ENCODE data around the gene HDGF.
"Not testable (repeated sequence)": the region's sequence is repeated elsewhere in the genome, so short reads cannot be mapped to it uniquely, and the experiment has no call there.

The HDGF gene

GRCh38 chr1:156767101-156767878 lies 15.8 kb upstream of the HDGF start, which contains the start of gene PRCC:
PRCC (plus strand) TSS chr1:156767535; CDS start chr1:156767772, 237 bp downstream.
- DNase-seq (ENCODE audit: low spot score): peak; percentile 92

GRCh38 chr1:156766298-156767100 lies 15.0 kb upstream of the HDGF start:
- DNase-seq (ENCODE audit: low spot score): no peak

GRCh38 chr1:156765666-156766065 lies 14.2 kb upstream of the HDGF start:
- DNase-seq (ENCODE audit: low spot score): no peak

- not testable (repeated sequence) for DNase-seq (ENCODE audit: low spot score)
Observed at GRCh38 chr1:156765136-156765535, 13.7 kb upstream of the HDGF start.

DNA sequence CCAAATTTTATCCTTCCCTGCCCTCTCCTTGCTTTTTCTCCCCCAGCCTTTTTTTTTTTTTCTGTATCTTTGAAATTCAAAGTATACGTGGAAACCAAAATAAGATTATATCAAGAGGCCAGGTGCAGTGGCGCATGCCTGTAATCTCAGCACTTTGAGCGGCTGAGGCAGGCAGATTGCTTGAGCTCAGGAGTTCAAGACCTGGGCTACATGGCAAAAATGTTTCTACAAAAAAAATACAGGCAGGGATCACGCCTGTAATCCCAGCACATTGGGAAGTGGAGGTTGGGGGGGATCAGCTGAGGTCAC lies 9.3 kb upstream of the HDGF start:
- DNase-seq (ENCODE audit: low spot score): no peak

- DNase-seq (ENCODE audit: low spot score): no peak
Observed at GRCh38 chr1:156760092-156760795, 8.8 kb upstream of the HDGF start.

DNA sequence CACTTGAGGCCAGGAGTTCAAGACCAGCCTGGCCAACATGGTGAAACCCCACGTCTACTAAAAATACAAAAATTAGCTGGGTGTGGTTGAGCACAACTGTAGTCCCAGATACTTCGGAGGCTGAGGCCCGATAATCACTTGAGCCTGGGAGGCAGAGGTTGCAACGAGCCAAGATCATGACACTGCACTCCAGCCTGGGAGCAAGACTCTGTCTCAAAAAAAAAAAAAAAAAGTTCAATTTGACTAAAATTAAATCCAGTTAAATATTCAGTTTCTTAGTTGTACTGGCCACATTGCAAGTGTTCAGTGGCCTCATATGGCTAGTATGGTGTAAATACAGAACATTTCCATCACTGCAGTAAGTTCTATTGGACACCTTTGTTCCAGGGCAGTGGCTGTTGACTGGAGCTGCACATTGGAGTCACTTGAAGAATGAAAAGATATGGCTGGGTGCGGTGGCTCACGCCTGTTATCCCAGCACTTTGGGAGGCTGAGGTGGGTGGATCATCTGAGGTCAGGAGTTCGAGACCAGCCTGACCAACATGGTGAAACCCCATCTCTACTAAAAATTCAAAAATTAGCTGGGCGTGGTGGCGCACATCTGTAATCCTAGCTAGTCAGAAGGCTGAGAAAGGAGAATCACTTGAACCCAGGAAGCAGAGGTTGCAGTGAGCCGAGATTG lies 6.2 kb upstream of the HDGF start:
- DNase-seq (ENCODE audit: low spot score): not testable (repeated sequence)

GRCh38 chr1:156756355-156756754 lies 4.9 kb upstream of the HDGF start:
- no peak for DNase-seq (ENCODE audit: low spot score)

DNA sequence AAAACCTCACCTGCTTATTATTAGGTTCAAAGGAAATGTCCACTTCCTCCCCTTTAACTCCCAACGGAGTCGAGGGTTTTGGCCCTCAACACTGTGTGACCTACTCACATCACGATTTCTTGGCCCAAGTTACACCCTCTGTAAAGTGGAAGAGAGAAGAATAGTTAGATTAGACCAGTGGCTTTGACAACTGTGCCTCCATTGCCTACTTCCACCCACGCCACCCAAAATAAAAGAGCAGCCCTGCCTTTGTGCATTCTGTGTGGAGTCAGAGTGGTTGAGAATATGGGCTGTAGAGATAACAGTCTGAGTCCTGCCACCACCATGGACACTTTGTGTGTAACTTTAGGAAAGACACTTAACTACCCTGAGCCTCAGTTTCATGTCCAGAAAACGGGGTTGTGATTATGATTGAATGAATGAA lies 4.1 kb upstream of the HDGF start:
- no peak for DNase-seq (ENCODE audit: low spot score)

- DNase-seq (ENCODE audit: low spot score): no peak
Observed at GRCh38 chr1:156754219-156754618, 2.7 kb upstream of the HDGF start.

- peak; percentile 36 for DNase-seq (ENCODE audit: low spot score)
Observed at GRCh38 chr1:156752843-156753482, 1.5 kb upstream of the HDGF start.

DNA sequence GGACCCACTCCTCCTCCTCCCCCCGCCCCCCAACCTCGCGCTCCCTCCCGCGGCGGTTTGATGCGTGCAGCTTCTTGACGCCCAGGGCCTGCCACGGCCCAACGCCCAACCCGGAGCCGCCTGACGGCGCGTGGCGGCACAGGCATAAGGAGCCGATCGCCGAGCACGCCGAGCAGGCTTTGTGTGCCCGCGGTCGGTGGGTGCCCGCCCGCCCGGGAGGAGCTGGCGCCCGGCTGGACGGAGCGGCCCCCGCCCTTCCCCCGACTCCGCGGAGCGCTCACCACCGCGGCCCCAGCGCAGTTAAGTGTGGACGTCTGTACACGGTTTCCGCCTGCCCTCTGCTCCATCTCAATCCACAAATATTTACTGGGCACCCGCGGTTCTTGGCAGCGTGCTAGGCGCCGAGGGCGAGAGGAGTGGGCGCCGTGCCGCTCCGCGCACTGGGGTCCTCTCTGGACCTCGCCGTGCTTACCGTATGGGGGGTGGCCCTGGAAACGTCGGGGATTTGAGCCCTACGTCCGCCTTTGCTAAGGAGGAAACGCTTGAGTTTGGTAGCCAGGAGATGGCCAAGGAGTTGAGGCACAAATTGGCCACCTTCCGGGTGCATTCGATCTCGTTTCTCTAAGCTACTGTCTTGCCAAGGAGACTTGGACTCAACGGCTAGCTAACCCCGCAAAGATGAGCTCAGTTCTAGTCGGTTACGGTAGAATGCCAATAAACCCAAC lies 444 bp upstream of the HDGF start:
- DNase-seq (ENCODE audit: low spot score): peak; percentile 93

- DNase-seq (ENCODE audit: low spot score): peak; percentile 52
Observed at GRCh38 chr1:156750711-156751450, 594 bp downstream of the HDGF start.

DNA sequence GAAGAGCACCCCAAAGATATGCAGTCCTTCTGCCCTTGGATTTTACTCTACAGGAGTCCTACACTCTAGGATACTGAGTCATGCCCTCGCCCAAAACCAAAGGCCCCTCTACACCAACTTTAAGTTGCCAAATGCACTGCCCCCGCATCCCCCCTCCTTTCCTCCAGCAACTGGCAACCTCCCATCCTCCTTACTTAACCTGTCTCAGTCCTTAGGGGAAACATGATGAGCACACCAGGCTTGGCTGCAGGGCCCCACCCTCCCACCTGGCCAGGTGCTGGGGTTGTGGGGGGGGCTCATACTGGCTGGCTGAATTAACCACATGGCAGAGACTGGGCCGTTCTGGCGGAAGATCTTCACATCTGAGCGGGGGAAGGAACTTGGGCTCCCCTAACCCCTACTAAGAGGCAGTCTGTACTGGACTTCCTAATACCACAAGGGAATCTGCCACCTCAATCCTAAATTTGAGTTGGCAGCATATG lies 1.2 kb downstream of the HDGF start:
- DNase-seq (ENCODE audit: low spot score): no peak

- no peak for DNase-seq (ENCODE audit: low spot score)
Observed at GRCh38 chr1:156749419-156750118, 1.9 kb downstream of the HDGF start.

DNA sequence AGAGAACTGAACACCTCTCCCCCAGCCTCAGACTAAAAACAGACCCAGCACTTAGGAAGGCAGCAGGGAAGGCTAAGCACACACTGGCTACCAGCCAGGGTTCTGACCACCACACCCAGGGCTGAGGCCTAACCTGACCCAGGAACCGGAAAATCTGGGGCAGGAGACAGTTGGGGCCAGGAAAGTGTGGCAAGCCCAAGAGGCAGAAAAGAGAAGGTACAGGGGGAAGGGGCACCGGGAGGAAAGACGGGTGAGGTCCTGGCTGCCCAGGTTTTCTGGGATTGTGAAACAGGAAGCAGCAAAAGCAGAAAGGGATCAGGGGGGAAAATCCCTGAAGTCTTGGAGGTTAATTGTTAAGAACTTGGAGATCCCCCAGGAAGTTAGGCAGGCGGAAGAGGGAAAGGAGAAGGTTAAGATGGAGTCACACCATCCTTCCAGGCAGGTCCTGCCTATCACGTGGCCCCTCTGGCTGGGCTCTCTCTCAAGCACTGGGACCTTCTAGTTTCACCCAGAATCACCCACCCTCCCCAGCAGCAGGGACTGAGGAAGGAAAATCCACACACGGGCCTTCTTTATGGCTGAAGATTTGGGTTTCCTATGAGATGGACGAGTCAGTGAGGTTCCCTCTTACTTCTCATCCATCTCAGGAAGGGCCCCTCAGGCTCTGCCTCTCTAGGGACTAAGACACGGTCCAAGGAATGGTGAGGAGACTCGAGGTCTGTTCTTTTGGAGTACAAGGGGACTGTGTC lies 2.6 kb downstream of the HDGF start:
- no peak for DNase-seq (ENCODE audit: low spot score)

DNA sequence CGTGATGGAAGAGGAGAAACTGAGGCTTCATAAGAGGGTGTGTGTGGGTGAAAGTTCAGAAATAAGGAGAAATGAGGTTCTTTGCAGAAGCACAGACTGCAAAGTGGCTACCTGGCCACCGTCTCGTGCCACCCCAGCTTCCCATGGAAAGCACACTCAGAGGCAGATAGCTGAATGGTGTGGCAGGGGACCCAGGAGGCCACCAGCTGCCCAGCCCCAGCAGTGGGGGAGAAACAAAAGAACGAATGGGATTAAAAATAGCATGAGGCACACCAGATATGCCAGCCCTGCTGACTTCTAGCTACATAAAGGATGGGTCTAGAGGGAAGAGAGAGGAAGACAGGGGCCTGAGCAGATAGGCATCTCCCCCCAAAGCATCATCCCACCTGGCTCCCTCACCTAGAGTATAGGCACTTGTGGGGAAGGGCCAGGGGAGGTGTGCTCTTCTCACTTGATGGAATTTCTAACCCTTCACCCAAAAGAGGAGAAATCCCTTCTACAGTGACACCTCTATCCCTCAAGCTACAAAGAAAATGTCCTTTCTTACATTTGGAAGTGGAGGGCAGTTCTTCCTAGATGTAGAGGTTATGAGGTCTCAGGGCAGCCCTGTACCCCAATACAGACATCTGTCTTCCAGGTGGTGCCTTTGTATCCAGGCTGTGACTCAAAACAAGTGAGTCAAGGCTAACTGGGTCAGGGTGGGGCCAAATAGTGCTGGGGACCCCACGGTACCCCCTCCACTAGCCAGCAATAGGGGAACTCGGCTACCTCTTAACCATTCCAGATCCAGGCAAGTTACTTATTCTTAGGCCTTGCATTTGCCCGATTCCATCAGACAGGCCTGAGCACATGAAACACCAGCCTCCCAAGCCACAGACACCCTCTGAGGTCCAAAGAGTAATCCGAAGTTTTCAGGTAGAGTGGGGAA lies 3.5 kb downstream of the HDGF start:
- DNase-seq (ENCODE audit: low spot score): no peak
